HepG2 (cell line): ENCODE results near the gene PSMD2. TPM values are rescaled to one million over a fixed set of nuclear protein-coding genes. Genes with fewer than 3 reads are reported as not detected.

Experiments
- ATAC-seq: fragments of 200-7000 bp; cut with Tn5 transposase; 3 replicates; pipeline ENCODE4 v1.9.1; 2020; ENCODE audit warnings: mild to moderate bottlenecking, moderate library complexity
- BruUV-seq: library from RNA; stranded (reverse); fragments of 400-500 nt; replicated peaks from 2 replicates; lab custom pipeline; 2021; lab: Mats Ljungman, UMichigan
- CTCF ChIA-PET: fragments of 300-600 bp; formaldehyde crosslinking; extraction: SDS; loops from one replicate; lab custom pipeline; 2021; ENCODE audit warnings: low total read pairs, inconsistent platforms, low intra/inter-chr PET ratio; lab: Yijun Ruan, JAX
- POLR2A ChIA-PET: fragments of 350-600 bp; sonication (Branson Sonifier 250); formaldehyde crosslinking; loops from one replicate; lab custom pipeline; 2020; ENCODE audit warnings: antibody characterized with exemption, inconsistent platforms; lab: Yijun Ruan, JAX
- DNase-seq: peaks from one replicate; pipeline ENCODE4 v3.0.0-alpha.2; 2015; ENCODE audit warnings: low spot score
- FAIRE-seq: peaks from 3 replicates; lab custom pipeline; 2011; peaks lifted over from hg19 to GRCh38; lab: Jason Lieb, UNC
- H2AFZ ChIP-seq: one replicate; pipeline ENCODE4 v1.6.1; 2011; ENCODE audit warnings: low read length, inconsistent platforms
- H3K27ac ChIP-seq: fragments of 300-600 bp; 3 replicates; pipeline ENCODE4 v1.8.0; 2011; ENCODE audit warnings: mixed run types, mild to moderate bottlenecking, mixed read lengths, low read length, inconsistent platforms; ENCODE audit not compliant: insufficient read depth; ENCODE audit errors: extremely low read length
- H3K27me3 ChIP-seq, 2 experiments: fragments of 200-600 bp in 1 of 2; 2 replicates in 1 of 2; 3 replicates in 1 of 2; pipeline versions ENCODE4 v1.6.0 to v1.8.0; 2011; ENCODE audit warnings: low read length in 2 of 2, mild to moderate bottlenecking in 2 of 2, moderate library complexity in 2 of 2, inconsistent platforms in 1 of 2; ENCODE audit not compliant: insufficient read depth in 2 of 2, control insufficient read depth in 1 of 2
- H3K36me3 ChIP-seq, 2 experiments: fragments of 200-600 bp in 1 of 2; replicated peaks in 1 of 2; 2 replicates in 1 of 2; 3 replicates in 1 of 2; pipeline versions ENCODE4 v1.5.1 to v1.8.0; 2011; ENCODE audit warnings: low read length in 2 of 2, inconsistent platforms in 1 of 2; ENCODE audit not compliant: insufficient read depth in 2 of 2, control insufficient read depth in 1 of 2
- H3K4me1 ChIP-seq: 2 replicates; pipeline ENCODE4 v1.5.1; 2012; ENCODE audit warnings: low read length, inconsistent platforms; ENCODE audit not compliant: insufficient read depth
- H3K4me2 ChIP-seq: 2 replicates; pipeline ENCODE4 v1.6.0; 2011; ENCODE audit warnings: low read depth, low read length, inconsistent platforms
- H3K4me3 ChIP-seq, 3 experiments: fragments of 200-600 bp in 1 of 3; sonication (generic), shearing (Covaris generic) in 1 of 3; replicated peaks in 1 of 3; 2 replicates each; pipeline ENCODE4 v1.5.1; 2011 to 2016; ENCODE audit warnings: low read length in 3 of 3, inconsistent platforms in 2 of 3, low read depth in 2 of 3, mild to moderate bottlenecking in 2 of 3, control low read depth in 1 of 3, mixed read lengths in 1 of 3; ENCODE audit not compliant: insufficient read depth in 1 of 3
- H3K79me2 ChIP-seq: one replicate; pipeline ENCODE4 v1.6.1; 2011; ENCODE audit warnings: low read length, inconsistent platforms; ENCODE audit not compliant: insufficient read depth
- H3K9ac ChIP-seq: 2 replicates; pipeline ENCODE4 v1.6.0; 2011; ENCODE audit warnings: mild to moderate bottlenecking, low read depth, low read length, inconsistent platforms; ENCODE audit not compliant: insufficient read depth
- H3K9me3 ChIP-seq: 2 replicates; pipeline ENCODE4 v1.5.1; 2012; ENCODE audit warnings: mild to moderate bottlenecking, low read length
- H4K20me1 ChIP-seq: 2 replicates; pipeline ENCODE4 v1.6.0; 2011; ENCODE audit warnings: inconsistent platforms, mild to moderate bottlenecking, low read length, moderate library complexity; ENCODE audit not compliant: insufficient read depth
- GLI4 ChIP-seq: sonication (generic); formaldehyde crosslinking; IDR thresholded peaks from 2 replicates; pipeline ENCODE4 v1.5.1; 2020; ENCODE audit warnings: missing genetic modification reagents, mild to moderate bottlenecking, moderate library complexity, borderline replicate concordance
- SOX6 ChIP-seq, 2 experiments: fragments of 450-650 bp in 1 of 2; sonication (generic) in 1 of 2; formaldehyde crosslinking in 1 of 2; IDR thresholded peaks; 2 replicates each; pipeline versions ENCODE4 v1.4.0 to v1.6.1; 2017 to 2020; ENCODE audit warnings: antibody characterized with exemption in 1 of 2, mild to moderate bottlenecking in 1 of 2, missing genetic modification reagents in 1 of 2
- WGBS: methylation state at CpG from one replicate; pipeline ENCODE4 v1.1.6; 2017; ENCODE audit warnings: low lambda C conversion rate; 5-methylcytosine and 5-hydroxymethylcytosine counted together
- in situ Hi-C: cut with HindIII; loops from 2 replicates; pipeline ENCODE4 v1.10.0; 2017; ENCODE audit warnings: low pct_unique_long_range_greater_than_20kb; ENCODE audit not compliant: extremely low pct_ligation_motif_present
- intact Hi-C: fragments of 100-400 bp; cut with micrococcal nuclease; formaldehyde crosslinking; loops from one replicate; pipeline ENCODE4 v1.10.0; 2022; ENCODE audit not compliant: unreplicated experiment
- polyA plus RNA-seq, 8 experiments: library from polyadenylated mRNA; depleted of rRNA in 3 of 8; stranded (reverse) in 7 of 8; unstranded in 1 of 8; fragments of >200 nt; fragmentation: Illumina TruSeq in 4 of 8; extraction: Trizol in 4 of 8; gene quantifications; 2 replicates each; pipeline versions ENCODE4 v1.2.1 to v1.2.3, GENCODE V29; 2011 to 2016; ENCODE audit warnings: low read depth in 4 of 8, missing spikeins in 1 of 8, mixed read lengths in 1 of 8; ENCODE audit not compliant: insufficient read depth in 1 of 8
- total RNA-seq, 5 experiments: library from RNA; depleted of rRNA; stranded (reverse); fragments of >200 nt; fragmentation: Illumina TruSeq; extraction: Trizol; gene quantifications; 2 replicates each; pipeline ENCODE4 v1.2.3, GENCODE V29; 2016; ENCODE audit warnings: low read depth in 1 of 5
- TF ChIP-seq, protein P1 (sequence below): IDR thresholded peaks from 2 replicates; pipeline ENCODE4 v1.6.1; 2016; ENCODE audit warnings: missing genetic modification reagents, missing compliant biosample characterization
- TF ChIP-seq, protein P2 (sequence below): sonication (generic); formaldehyde crosslinking; IDR thresholded peaks from 2 replicates; pipeline ENCODE4 v1.5.1; 2020; ENCODE audit warnings: mild to moderate bottlenecking, missing genetic modification reagents, moderate library complexity
- TF ChIP-seq, protein P3 (sequence below): sonication (generic); formaldehyde crosslinking; IDR thresholded peaks from 2 replicates; pipeline ENCODE4 v1.8.1; 2023; ENCODE audit warnings: mild to moderate bottlenecking, missing genetic modification reagents
- TF ChIP-seq, protein P4 (sequence below): sonication (generic); formaldehyde crosslinking; IDR thresholded peaks from 2 replicates; pipeline ENCODE4 v1.4.0; 2020; ENCODE audit warnings: mild to moderate bottlenecking, missing genetic modification reagents
- TF ChIP-seq, protein P5 (sequence below): sonication (generic); formaldehyde crosslinking; IDR thresholded peaks from 2 replicates; pipeline ENCODE4 v1.4.0; 2020; ENCODE audit warnings: mild to moderate bottlenecking, missing genetic modification reagents, borderline replicate concordance

The PSMD2 gene
- total and polyA plus RNA-seq, 2 of the 13 experiments (the other 11 are each of a cell fraction or from before 2014, with no cell fraction given) = 125 to 200 TPM

DNA sequence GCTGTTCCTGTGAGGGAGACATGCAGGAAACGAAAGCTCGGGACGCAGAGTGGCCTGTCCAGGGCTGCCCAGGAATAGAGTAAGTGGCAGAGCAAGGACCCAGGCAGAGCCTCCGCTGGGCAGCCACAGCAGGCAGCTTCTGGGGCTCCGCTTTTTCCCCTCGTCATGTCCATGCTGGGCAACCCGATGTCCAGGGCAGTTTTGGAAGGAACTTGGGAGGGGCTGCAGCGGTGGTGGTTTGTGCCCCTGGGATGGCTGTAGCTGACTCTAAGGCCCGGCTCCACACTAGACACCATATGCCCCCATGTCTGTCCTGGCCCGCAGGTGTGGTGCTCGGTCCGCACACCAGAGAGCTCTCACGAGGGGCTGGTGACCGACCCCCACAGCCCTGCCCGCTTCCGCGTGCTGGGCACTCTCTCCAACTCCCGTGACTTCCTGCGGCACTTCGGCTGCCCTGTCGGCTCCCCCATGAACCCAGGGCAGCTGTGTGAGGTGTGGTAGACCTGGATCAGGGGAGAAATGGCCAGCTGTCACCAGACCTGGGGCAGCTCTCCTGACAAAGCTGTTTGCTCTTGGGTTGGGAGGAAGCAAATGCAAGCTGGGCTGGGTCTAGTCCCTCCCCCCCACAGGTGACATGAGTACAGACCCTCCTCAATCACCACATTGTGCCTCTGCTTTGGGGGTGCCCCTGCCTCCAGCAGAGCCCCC, 7.1 kb upstream of the PSMD2 start:
- H3K4me2 ChIP-seq = peak overlapping the region; percentile 67
- CTCF ChIA-PET = no interaction called here
- no peak overlapping the region for H3K27ac ChIP-seq
- peak overlapping the region; percentile 33 to 59 (median 45); a peak in 4 of 6 replicates for H3K4me3 ChIP-seq
- H4K20me1 ChIP-seq = no peaks in the 10 kb centered on the region
- DNase-seq = no peak
- H3K9ac ChIP-seq = no peak overlapping the region; the same call in 1 of the 2 replicates
- no peak for FAIRE-seq
- H3K27me3 ChIP-seq = peaks cover 3 to 9% of the 10 kb centered on the region in 2 experiments; a peak in 2 of 5 replicates
- ATAC-seq = peak; percentile 50
- H3K9me3 ChIP-seq = no peaks in the 10 kb centered on the region
- H3K36me3 ChIP-seq = no peaks in the 10 kb centered on the region
- H3K79me2 ChIP-seq = no peaks in the 10 kb centered on the region
- no TSS peak for BruUV-seq
- H3K4me1 ChIP-seq = peaks cover 56% of the 10 kb centered on the region
- intact Hi-C loops (loop anchor here (5.0 kb wide), 1 partner anchor 250 kb away; no protein-coding TSS in a partner anchor), in situ Hi-C loops (no loop called here)
- POLR2A ChIA-PET = interaction anchor here (0.7 to 1.1 kb wide), 4 partner anchors 24 to 106 kb away, joined by 3 to 4 read pairs (median 3); partner anchors contain the start of gene ABCF3
- no peak overlapping the region for H2AFZ ChIP-seq
- WGBS = 40% methylated on average over 5 of the region's 21 CpGs
- TF ChIP-seq, protein P1, sequence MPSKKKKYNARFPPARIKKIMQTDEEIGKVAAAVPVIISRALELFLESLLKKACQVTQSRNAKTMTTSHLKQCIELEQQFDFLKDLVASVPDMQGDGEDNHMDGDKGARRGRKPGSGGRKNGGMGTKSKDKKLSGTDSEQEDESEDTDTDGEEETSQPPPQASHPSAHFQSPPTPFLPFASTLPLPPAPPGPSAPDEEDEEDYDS (CRISPR knock-in tag) = no peak
- TF ChIP-seq, protein P2, sequence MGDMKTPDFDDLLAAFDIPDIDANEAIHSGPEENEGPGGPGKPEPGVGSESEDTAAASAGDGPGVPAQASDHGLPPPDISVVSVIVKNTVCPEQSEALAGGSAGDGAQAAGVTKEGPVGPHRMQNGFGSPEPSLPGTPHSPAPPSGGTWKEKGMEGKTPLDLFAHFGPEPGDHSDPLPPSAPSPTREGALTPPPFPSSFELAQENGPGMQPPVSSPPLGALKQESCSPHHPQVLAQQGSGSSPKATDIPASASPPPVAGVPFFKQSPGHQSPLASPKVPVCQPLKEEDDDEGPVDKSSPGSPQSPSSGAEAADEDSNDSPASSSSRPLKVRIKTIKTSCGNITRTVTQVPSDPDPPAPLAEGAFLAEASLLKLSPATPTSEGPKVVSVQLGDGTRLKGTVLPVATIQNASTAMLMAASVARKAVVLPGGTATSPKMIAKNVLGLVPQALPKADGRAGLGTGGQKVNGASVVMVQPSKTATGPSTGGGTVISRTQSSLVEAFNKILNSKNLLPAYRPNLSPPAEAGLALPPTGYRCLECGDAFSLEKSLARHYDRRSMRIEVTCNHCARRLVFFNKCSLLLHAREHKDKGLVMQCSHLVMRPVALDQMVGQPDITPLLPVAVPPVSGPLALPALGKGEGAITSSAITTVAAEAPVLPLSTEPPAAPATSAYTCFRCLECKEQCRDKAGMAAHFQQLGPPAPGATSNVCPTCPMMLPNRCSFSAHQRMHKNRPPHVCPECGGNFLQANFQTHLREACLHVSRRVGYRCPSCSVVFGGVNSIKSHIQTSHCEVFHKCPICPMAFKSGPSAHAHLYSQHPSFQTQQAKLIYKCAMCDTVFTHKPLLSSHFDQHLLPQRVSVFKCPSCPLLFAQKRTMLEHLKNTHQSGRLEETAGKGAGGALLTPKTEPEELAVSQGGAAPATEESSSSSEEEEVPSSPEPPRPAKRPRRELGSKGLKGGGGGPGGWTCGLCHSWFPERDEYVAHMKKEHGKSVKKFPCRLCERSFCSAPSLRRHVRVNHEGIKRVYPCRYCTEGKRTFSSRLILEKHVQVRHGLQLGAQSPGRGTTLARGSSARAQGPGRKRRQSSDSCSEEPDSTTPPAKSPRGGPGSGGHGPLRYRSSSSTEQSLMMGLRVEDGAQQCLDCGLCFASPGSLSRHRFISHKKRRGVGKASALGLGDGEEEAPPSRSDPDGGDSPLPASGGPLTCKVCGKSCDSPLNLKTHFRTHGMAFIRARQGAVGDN = peak; percentile 43
- no peak for TF ChIP-seq SOX6 (IDR thresholded peaks at IDR 0.05)
- TF ChIP-seq SOX6 (CRISPR knock-in tag; IDR thresholded peaks at IDR 0.05) = no peak
- TF ChIP-seq, protein P3, sequence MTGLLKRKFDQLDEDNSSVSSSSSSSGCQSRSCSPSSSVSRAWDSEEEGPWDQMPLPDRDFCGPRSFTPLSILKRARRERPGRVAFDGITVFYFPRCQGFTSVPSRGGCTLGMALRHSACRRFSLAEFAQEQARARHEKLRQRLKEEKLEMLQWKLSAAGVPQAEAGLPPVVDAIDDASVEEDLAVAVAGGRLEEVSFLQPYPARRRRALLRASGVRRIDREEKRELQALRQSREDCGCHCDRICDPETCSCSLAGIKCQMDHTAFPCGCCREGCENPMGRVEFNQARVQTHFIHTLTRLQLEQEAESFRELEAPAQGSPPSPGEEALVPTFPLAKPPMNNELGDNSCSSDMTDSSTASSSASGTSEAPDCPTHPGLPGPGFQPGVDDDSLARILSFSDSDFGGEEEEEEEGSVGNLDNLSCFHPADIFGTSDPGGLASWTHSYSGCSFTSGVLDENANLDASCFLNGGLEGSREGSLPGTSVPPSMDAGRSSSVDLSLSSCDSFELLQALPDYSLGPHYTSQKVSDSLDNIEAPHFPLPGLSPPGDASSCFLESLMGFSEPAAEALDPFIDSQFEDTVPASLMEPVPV (CRISPR knock-in tag) = no peak
- TF ChIP-seq, protein P4, sequence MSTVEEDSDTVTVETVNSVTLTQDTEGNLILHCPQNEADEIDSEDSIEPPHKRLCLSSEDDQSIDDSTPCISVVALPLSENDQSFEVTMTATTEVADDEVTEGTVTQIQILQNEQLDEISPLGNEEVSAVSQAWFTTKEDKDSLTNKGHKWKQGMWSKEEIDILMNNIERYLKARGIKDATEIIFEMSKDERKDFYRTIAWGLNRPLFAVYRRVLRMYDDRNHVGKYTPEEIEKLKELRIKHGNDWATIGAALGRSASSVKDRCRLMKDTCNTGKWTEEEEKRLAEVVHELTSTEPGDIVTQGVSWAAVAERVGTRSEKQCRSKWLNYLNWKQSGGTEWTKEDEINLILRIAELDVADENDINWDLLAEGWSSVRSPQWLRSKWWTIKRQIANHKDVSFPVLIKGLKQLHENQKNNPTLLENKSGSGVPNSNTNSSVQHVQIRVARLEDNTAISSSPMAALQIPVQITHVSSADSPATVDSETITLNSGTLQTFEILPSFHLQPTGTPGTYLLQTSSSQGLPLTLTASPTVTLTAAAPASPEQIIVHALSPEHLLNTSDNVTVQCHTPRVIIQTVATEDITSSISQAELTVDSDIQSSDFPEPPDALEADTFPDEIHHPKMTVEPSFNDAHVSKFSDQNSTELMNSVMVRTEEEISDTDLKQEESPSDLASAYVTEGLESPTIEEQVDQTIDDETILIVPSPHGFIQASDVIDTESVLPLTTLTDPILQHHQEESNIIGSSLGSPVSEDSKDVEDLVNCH (CRISPR knock-in tag) = no peak
- TF ChIP-seq GLI4 (CRISPR knock-in tag) = no peak
- TF ChIP-seq, protein P5, sequence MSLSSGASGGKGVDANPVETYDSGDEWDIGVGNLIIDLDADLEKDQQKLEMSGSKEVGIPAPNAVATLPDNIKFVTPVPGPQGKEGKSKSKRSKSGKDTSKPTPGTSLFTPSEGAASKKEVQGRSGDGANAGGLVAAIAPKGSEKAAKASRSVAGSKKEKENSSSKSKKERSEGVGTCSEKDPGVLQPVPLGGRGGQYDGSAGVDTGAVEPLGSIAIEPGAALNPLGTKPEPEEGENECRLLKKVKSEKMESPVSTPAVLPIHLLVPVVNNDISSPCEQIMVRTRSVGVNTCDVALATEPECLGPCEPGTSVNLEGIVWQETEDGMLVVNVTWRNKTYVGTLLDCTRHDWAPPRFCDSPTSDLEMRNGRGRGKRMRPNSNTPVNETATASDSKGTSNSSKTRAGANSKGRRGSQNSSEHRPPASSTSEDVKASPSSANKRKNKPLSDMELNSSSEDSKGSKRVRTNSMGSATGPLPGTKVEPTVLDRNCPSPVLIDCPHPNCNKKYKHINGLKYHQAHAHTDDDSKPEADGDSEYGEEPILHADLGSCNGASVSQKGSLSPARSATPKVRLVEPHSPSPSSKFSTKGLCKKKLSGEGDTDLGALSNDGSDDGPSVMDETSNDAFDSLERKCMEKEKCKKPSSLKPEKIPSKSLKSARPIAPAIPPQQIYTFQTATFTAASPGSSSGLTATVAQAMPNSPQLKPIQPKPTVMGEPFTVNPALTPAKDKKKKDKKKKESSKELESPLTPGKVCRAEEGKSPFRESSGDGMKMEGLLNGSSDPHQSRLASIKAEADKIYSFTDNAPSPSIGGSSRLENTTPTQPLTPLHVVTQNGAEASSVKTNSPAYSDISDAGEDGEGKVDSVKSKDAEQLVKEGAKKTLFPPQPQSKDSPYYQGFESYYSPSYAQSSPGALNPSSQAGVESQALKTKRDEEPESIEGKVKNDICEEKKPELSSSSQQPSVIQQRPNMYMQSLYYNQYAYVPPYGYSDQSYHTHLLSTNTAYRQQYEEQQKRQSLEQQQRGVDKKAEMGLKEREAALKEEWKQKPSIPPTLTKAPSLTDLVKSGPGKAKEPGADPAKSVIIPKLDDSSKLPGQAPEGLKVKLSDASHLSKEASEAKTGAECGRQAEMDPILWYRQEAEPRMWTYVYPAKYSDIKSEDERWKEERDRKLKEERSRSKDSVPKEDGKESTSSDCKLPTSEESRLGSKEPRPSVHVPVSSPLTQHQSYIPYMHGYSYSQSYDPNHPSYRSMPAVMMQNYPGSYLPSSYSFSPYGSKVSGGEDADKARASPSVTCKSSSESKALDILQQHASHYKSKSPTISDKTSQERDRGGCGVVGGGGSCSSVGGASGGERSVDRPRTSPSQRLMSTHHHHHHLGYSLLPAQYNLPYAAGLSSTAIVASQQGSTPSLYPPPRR (CRISPR knock-in tag) = 0 out of 2 replicates have a peak, but pooled peaks have one; percentile 16
